Measurements from ENCODE around the gene CTXND1.

The CTXND1 gene

GRCh38 chr15:80174017-80174746 is 77.8 kb downstream of the CTXND1 start:
- Histone ChIP-seq H3K27me3 (ENCODE audit: insufficient read depth, low read length, poor library complexity) (no peaks in the 10 kb centered on the region), H3K18ac (ENCODE audit: low read length) (no peak overlapping the region), H3K27ac (ENCODE audit: low read depth, low read length) (no peak overlapping the region), H3K4me3 (ENCODE audit: low read length) (no peak overlapping the region), H4K5ac (ENCODE audit: low read length) (no peak overlapping the region), H3K23ac (ENCODE audit: low read length) (no peak overlapping the region), H3K79me1 (ENCODE audit: low read length) (no peaks in the 10 kb centered on the region), H3K9ac (ENCODE audit: low read length) (no peak overlapping the region), H3K79me2 (ENCODE audit: control insufficient read depth, insufficient read depth, low read length) (no peaks in the 10 kb centered on the region), H3K4ac (ENCODE audit: low read depth, low read length) (no peak overlapping the region), H2BK15ac (replicated peaks; ENCODE audit: low read depth) (no peak overlapping the region), H3K4me1 (ENCODE audit: control insufficient read depth, low read depth, low read length) (no peaks in the 10 kb centered on the region), H2BK5ac (ENCODE audit: low read length) (no peak overlapping the region), H2BK120ac (ENCODE audit: low read depth, low read length) (no peak overlapping the region), H2AK5ac (ENCODE audit: low read length) (no peak overlapping the region), H4K8ac (ENCODE audit: low read depth, low read length) (no peak overlapping the region), H3K36me3 (ENCODE audit: control insufficient read depth, insufficient read depth, low read length) (no peaks in the 10 kb centered on the region), H3K56ac (ENCODE audit: low read length) (no peak overlapping the region), H3K4me2 (ENCODE audit: low read length) (no peak overlapping the region)
- no peak for DNase-seq
- no CpG with 5 or more reads among the region's 11 CpGs for WGBS (ENCODE audit: extremely low coverage, insufficient coverage, low lambda C conversion rate)

DNA sequence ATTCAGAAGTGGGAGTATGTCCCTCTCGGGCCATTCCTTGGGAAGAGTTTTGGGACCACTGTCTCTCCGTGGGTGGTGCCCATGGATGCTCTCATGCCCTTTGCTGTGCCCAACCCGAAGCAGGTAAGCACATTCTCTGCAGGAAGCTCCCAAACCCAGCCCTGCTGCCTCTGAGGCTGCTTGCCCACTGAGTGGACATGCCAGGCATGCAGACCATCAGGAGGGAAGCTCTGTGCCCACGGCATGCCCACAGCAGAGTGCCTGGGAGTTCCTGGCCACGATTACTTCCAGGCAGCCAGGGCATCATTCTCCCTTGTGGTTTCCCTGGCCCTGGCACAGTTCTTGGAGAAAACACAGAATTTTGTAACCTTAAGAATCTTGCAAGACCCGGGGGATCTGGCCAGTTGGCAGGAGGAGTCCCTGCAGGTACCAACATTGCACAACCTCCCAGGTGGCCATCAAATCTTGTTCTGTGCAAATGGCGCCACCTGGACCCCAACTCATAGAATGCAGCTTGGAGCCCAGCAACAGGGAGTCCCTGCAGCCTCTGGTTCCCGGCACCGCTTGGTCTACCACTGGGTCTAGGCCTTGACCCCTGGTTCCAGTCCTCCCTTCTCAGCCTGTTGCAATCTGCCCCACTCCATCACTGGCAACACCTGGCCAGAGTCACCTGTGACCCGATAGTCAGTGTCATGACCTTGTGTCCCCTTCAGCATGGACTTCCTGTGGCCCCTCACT is 78.8 kb downstream of the CTXND1 start:
- Histone ChIP-seq H3K9ac (ENCODE audit: low read length) (no peak overlapping the region), H3K18ac (ENCODE audit: low read length) (no peak overlapping the region), H3K4me1 (ENCODE audit: control insufficient read depth, low read depth, low read length) (no peaks in the 10 kb centered on the region), H3K79me1 (ENCODE audit: low read length) (no peaks in the 10 kb centered on the region), H3K4ac (ENCODE audit: low read depth, low read length) (no peak overlapping the region), H2BK5ac (ENCODE audit: low read length) (no peak overlapping the region), H4K5ac (ENCODE audit: low read length) (no peak overlapping the region), H3K56ac (ENCODE audit: low read length) (no peak overlapping the region), H3K36me3 (ENCODE audit: control insufficient read depth, insufficient read depth, low read length) (no peaks in the 10 kb centered on the region), H2BK15ac (replicated peaks; ENCODE audit: low read depth) (no peak overlapping the region), H3K4me3 (ENCODE audit: low read length) (no peak overlapping the region), H3K79me2 (ENCODE audit: control insufficient read depth, insufficient read depth, low read length) (no peaks in the 10 kb centered on the region), H3K27me3 (ENCODE audit: insufficient read depth, low read length, poor library complexity) (no peaks in the 10 kb centered on the region), H2BK120ac (ENCODE audit: low read depth, low read length) (no peak overlapping the region), H4K8ac (ENCODE audit: low read depth, low read length) (no peak overlapping the region), H3K4me2 (ENCODE audit: low read length) (no peak overlapping the region), H3K27ac (ENCODE audit: low read depth, low read length) (no peak overlapping the region), H2AK5ac (ENCODE audit: low read length) (no peak overlapping the region), H3K23ac (ENCODE audit: low read length) (no peak overlapping the region)
- DNase-seq: peak; percentile 82
- WGBS (ENCODE audit: extremely low coverage, insufficient coverage, low lambda C conversion rate): no CpG with 5 or more reads among the region's 10 CpGs

DNA sequence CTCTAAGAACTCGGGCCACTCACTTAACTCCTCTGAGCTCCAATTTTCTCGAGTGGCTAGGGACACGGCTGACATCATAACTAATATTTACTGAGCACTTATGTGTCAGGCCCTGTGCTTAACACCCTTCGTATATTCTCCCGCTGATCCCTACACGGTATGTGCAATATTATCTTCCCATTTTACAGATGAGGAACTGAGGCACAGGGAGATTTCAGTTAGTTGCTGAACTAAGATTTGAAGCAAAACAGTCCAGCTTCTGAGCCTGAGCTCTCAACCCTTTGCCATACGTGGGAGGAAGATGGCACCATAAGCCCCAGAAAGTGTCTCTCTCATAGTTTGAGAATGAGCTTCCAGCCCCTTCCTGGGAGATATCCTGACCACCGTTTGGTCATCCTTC is 79.6 kb downstream of the CTXND1 start:
- Histone ChIP-seq H3K79me1 (ENCODE audit: low read length) (no peaks in the 10 kb centered on the region), H2BK120ac (ENCODE audit: low read depth, low read length) (no peak overlapping the region), H2AK5ac (ENCODE audit: low read length) (no peak overlapping the region), H2BK5ac (ENCODE audit: low read length) (no peak overlapping the region), H3K79me2 (ENCODE audit: control insufficient read depth, insufficient read depth, low read length) (no peaks in the 10 kb centered on the region), H3K56ac (ENCODE audit: low read length) (no peak overlapping the region), H3K18ac (ENCODE audit: low read length) (no peak overlapping the region), H4K5ac (ENCODE audit: low read length) (no peak overlapping the region), H3K4me3 (ENCODE audit: low read length) (no peak overlapping the region), H3K27me3 (ENCODE audit: insufficient read depth, low read length, poor library complexity) (no peaks in the 10 kb centered on the region), H3K23ac (ENCODE audit: low read length) (no peak overlapping the region), H4K8ac (ENCODE audit: low read depth, low read length) (no peak overlapping the region), H2BK15ac (replicated peaks; ENCODE audit: low read depth) (no peak overlapping the region), H3K4me2 (ENCODE audit: low read length) (no peak overlapping the region), H3K27ac (ENCODE audit: low read depth, low read length) (no peak overlapping the region), H3K36me3 (ENCODE audit: control insufficient read depth, insufficient read depth, low read length) (no peaks in the 10 kb centered on the region), H3K9ac (ENCODE audit: low read length) (no peak overlapping the region), H3K4ac (ENCODE audit: low read depth, low read length) (no peak overlapping the region), H3K4me1 (ENCODE audit: control insufficient read depth, low read depth, low read length) (no peaks in the 10 kb centered on the region)
- DNase-seq: no peak
- WGBS (ENCODE audit: extremely low coverage, insufficient coverage, low lambda C conversion rate): no CpG with 5 or more reads among the region's 8 CpGs

GRCh38 chr15:80171787-80172186 is 80.2 kb downstream of the CTXND1 start:
- Histone ChIP-seq H2AK5ac (ENCODE audit: low read length) (no peak overlapping the region), H3K27ac (ENCODE audit: low read depth, low read length) (no peak overlapping the region), H3K4ac (ENCODE audit: low read depth, low read length) (no peak overlapping the region), H3K23ac (ENCODE audit: low read length) (no peak overlapping the region), H3K79me1 (ENCODE audit: low read length) (no peaks in the 10 kb centered on the region), H2BK120ac (ENCODE audit: low read depth, low read length) (no peak overlapping the region), H2BK15ac (replicated peaks; ENCODE audit: low read depth) (no peak overlapping the region), H3K56ac (ENCODE audit: low read length) (no peak overlapping the region), H3K79me2 (ENCODE audit: control insufficient read depth, insufficient read depth, low read length) (no peaks in the 10 kb centered on the region), H4K5ac (ENCODE audit: low read length) (no peak overlapping the region), H3K18ac (ENCODE audit: low read length) (no peak overlapping the region), H3K4me1 (ENCODE audit: control insufficient read depth, low read depth, low read length) (no peaks in the 10 kb centered on the region), H3K4me2 (ENCODE audit: low read length) (no peak overlapping the region), H3K4me3 (ENCODE audit: low read length) (no peak overlapping the region), H3K36me3 (ENCODE audit: control insufficient read depth, insufficient read depth, low read length) (no peaks in the 10 kb centered on the region), H3K27me3 (ENCODE audit: insufficient read depth, low read length, poor library complexity) (no peaks in the 10 kb centered on the region), H2BK5ac (ENCODE audit: low read length) (no peak overlapping the region), H3K9ac (ENCODE audit: low read length) (no peak overlapping the region), H4K8ac (ENCODE audit: low read depth, low read length) (no peak overlapping the region)
- WGBS (ENCODE audit: extremely low coverage, insufficient coverage, low lambda C conversion rate): no CpG with 5 or more reads among the region's 4 CpGs
- no peak for DNase-seq

DNA sequence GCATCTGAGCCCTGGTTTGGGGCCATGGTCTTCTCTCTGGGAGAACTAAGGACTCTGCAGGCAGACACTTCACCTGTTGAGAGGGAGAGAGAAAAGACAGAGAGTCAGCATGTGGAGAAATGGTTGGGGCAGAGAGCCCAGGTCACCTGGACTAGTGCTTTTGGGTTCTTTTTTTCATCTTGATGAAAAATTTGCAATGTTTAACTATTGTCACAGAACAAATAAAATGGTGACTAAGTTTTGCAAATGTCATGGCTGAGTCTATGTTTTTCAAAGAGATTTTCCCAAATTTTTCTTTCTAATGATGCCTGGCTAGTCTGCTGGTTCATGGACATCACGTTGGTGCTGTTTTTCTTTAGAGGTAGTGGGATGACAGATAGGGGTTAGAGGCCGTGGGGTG is 81.4 kb downstream of the CTXND1 start:
- Histone ChIP-seq H4K5ac (ENCODE audit: low read length) (no peak overlapping the region), H2BK15ac (replicated peaks; ENCODE audit: low read depth) (no peak overlapping the region), H3K9ac (ENCODE audit: low read length) (no peak overlapping the region), H3K4me2 (ENCODE audit: low read length) (no peak overlapping the region), H3K56ac (ENCODE audit: low read length) (no peak overlapping the region), H3K36me3 (ENCODE audit: control insufficient read depth, insufficient read depth, low read length) (no peaks in the 10 kb centered on the region), H3K79me2 (ENCODE audit: control insufficient read depth, insufficient read depth, low read length) (no peaks in the 10 kb centered on the region), H3K4me3 (ENCODE audit: low read length) (no peak overlapping the region), H3K18ac (ENCODE audit: low read length) (no peak overlapping the region), H2BK120ac (ENCODE audit: low read depth, low read length) (no peak overlapping the region), H3K23ac (ENCODE audit: low read length) (no peak overlapping the region), H3K4ac (ENCODE audit: low read depth, low read length) (no peak overlapping the region), H4K8ac (ENCODE audit: low read depth, low read length) (no peak overlapping the region), H2AK5ac (ENCODE audit: low read length) (no peak overlapping the region), H3K4me1 (ENCODE audit: control insufficient read depth, low read depth, low read length) (no peaks in the 10 kb centered on the region), H3K79me1 (ENCODE audit: low read length) (no peaks in the 10 kb centered on the region), H3K27me3 (ENCODE audit: insufficient read depth, low read length, poor library complexity) (no peaks in the 10 kb centered on the region), H2BK5ac (ENCODE audit: low read length) (no peak overlapping the region), H3K27ac (ENCODE audit: low read depth, low read length) (no peak overlapping the region)
- DNase-seq: no peak
- no CpG with 5 or more reads among the region's 2 CpGs for WGBS (ENCODE audit: extremely low coverage, insufficient coverage, low lambda C conversion rate)

Measured in mesendoderm (in vitro differentiated cells).